Activated CD4-positive, alpha-beta T cell treated with anti-CD3 and anti-CD28 coated beads, Interleukin-2, amount 50 U/mL, for 4 hours (primary cell): ENCODE results near the gene SPATA2L.

Experiments used
- DNase-seq, 2 experiments: peaks; one replicate each; pipeline ENCODE4 v3.0.0-alpha.2; 2020

The SPATA2L gene

GRCh38 chr16:89653656-89654295 is 47.7 kb downstream of the SPATA2L start:
- DNase-seq, result no peak

DNA sequence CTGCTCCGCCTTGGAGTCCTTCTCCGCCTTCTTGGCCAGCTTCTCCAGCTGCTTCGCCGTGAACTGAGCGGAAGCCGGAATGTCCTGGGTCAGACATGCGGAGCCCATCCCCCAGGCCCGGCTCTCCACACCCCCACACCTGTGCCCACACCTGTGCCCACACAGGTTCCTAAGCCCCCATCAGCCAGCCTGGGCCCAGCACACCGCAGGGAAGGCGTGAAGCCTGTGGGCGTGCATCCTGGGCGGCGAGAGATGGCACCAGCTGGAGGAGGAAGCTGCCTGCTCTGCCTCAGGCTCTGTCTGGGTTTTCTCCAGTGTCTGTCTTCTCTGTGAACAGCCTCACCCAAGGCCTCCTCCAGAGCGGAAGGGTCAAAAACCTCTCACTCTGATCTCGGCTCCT is 49.9 kb downstream of the SPATA2L start:
- DNase-seq, result no peak

GRCh38 chr16:89646906-89647305 is 54.6 kb downstream of the SPATA2L start:
- no peak for DNase-seq
